Neuronal stem cell (in vitro differentiated cells): ENCODE data around the gene HCLS1.
A peak's percentile ranks its signal among the peaks of the same experiment; 100 is the strongest.
"Not testable (repeated sequence)": the region's sequence is repeated elsewhere in the genome, so short reads cannot be mapped to it uniquely, and the experiment has no call there.

Source experiments
- DNase-seq: peaks from one replicate; pipeline ENCODE4 v3.0.0-alpha.2; 2013; ENCODE audit warnings: low spot score
- H2AFZ ChIP-seq: one replicate; pipeline ENCODE4 v1.6.1; 2013; ENCODE audit warnings: mild to moderate bottlenecking, low read length, inconsistent platforms
- H2AK5ac ChIP-seq: 2 replicates; pipeline ENCODE4 v1.6.1; 2013; ENCODE audit warnings: low read depth, mild to moderate bottlenecking, inconsistent platforms, low read length, moderate library complexity, mixed read lengths
- H2BK120ac ChIP-seq: 2 replicates; pipeline ENCODE4 v1.6.1; 2013; ENCODE audit warnings: low read depth, mild to moderate bottlenecking, inconsistent platforms, low read length, moderate library complexity, mixed read lengths
- H2BK12ac ChIP-seq: one replicate; pipeline ENCODE4 v1.6.1; 2013; ENCODE audit warnings: low read length, inconsistent platforms
- H2BK15ac ChIP-seq: 2 replicates; pipeline ENCODE4 v1.6.1; 2013; ENCODE audit warnings: mild to moderate bottlenecking, low read length, inconsistent platforms, mixed read lengths
- H2BK5ac ChIP-seq: one replicate; pipeline ENCODE4 v1.6.1; 2013; ENCODE audit warnings: inconsistent platforms, mild to moderate bottlenecking, low read length, moderate library complexity
- H3K14ac ChIP-seq: one replicate; pipeline ENCODE4 v1.6.1; 2013; ENCODE audit warnings: low read length, inconsistent platforms
- H3K18ac ChIP-seq: 2 replicates; pipeline ENCODE4 v1.6.1; 2013; ENCODE audit warnings: low read length, inconsistent platforms
- H3K23ac ChIP-seq: 2 replicates; pipeline ENCODE4 v1.6.1; 2013; ENCODE audit warnings: low read depth, mild to moderate bottlenecking, mixed read lengths, low read length, inconsistent platforms; ENCODE audit not compliant: poor library complexity
- H3K27ac ChIP-seq: replicated peaks from 3 replicates; pipeline ENCODE4 v1.5.1; 2013; ENCODE audit warnings: low read length, inconsistent platforms
- H3K27me3 ChIP-seq, 3 experiments: 2 replicates each; pipeline ENCODE4 v1.6.1; 2013; ENCODE audit warnings: low read length in 3 of 3, mild to moderate bottlenecking in 2 of 3, inconsistent platforms in 1 of 3, low read depth in 1 of 3, mixed read lengths in 1 of 3, moderate library complexity in 1 of 3; ENCODE audit not compliant: control insufficient read depth in 3 of 3, insufficient read depth in 3 of 3
- H3K36me3 ChIP-seq, 2 donors: replicated peaks in 1 of 2; 2 replicates each; pipeline ENCODE4 v1.6.1; 2013; ENCODE audit warnings: low read length in 2 of 2; ENCODE audit not compliant: control insufficient read depth in 2 of 2, insufficient read depth in 2 of 2
- H3K4ac ChIP-seq: 2 replicates; pipeline ENCODE4 v1.6.1; 2013; ENCODE audit warnings: inconsistent platforms, mild to moderate bottlenecking, low read length, moderate library complexity
- H3K4me1 ChIP-seq, 2 donors: 1 replicate in 1 of 2; 2 replicates in 1 of 2; pipeline ENCODE4 v1.6.1; 2013; ENCODE audit warnings: low read length in 2 of 2, low read depth in 1 of 2; ENCODE audit not compliant: control insufficient read depth in 2 of 2, insufficient read depth in 1 of 2
- H3K4me2 ChIP-seq: one replicate; pipeline ENCODE4 v1.6.1; 2013; ENCODE audit warnings: mild to moderate bottlenecking, low read length, inconsistent platforms; ENCODE audit not compliant: insufficient read depth, poor library complexity, severe bottlenecking
- H3K4me3 ChIP-seq, 2 donors: 2 replicates each; pipeline ENCODE4 v1.5.1; 2013; ENCODE audit warnings: low read length in 2 of 2, mild to moderate bottlenecking in 2 of 2, inconsistent platforms in 1 of 2, moderate library complexity in 1 of 2
- H3K79me1 ChIP-seq: one replicate; pipeline ENCODE4 v1.6.1; 2013; ENCODE audit warnings: low read depth, mild to moderate bottlenecking, inconsistent platforms, low read length, moderate library complexity
- H3K9ac ChIP-seq: one replicate; pipeline ENCODE4 v1.6.1; 2013; ENCODE audit warnings: mild to moderate bottlenecking, low read depth, low read length, inconsistent platforms; ENCODE audit not compliant: poor library complexity
- H3K9me3 ChIP-seq, 2 donors: replicated peaks in 1 of 2; 2 replicates each; pipeline versions ENCODE3 to v1.6.1; 2013; ENCODE audit warnings: low read length in 2 of 2, mild to moderate bottlenecking in 2 of 2, inconsistent platforms in 1 of 2, low read depth in 1 of 2, mixed read lengths in 1 of 2, moderate library complexity in 1 of 2; ENCODE audit not compliant: control insufficient read depth in 2 of 2, insufficient read depth in 1 of 2
- H4K8ac ChIP-seq: one replicate; pipeline ENCODE4 v1.6.1; 2013; ENCODE audit warnings: low read depth, mild to moderate bottlenecking, inconsistent platforms, low read length, moderate library complexity
- H4K91ac ChIP-seq: one replicate; pipeline ENCODE4 v1.6.1; 2013; ENCODE audit warnings: low read length, low read depth, mild to moderate bottlenecking, inconsistent platforms; ENCODE audit not compliant: poor library complexity
- WGBS, 2 donors: extraction: QIAGEN DNeasy Blood & Tissue Kit; methylation state at CpG; one replicate each; pipeline ENCODE4 v1.1.7; 2013; ENCODE audit warnings: missing lambda C conversion rate in 2 of 2, mixed read lengths in 1 of 2; ENCODE audit not compliant: insufficient read length in 2 of 2, insufficient replicate concordance in 1 of 2; ENCODE audit errors: extremely low coverage in 2 of 2; 5-methylcytosine and 5-hydroxymethylcytosine counted together

HCLS1 gene

GRCh38 chr3:121593806-121594205 is 66.9 kb downstream of the HCLS1 start:
- H3K14ac ChIP-seq, H3K18ac ChIP-seq, H4K8ac ChIP-seq, H3K36me3 ChIP-seq, H3K4me3 ChIP-seq, H4K91ac ChIP-seq, H2BK120ac ChIP-seq, H2BK5ac ChIP-seq, H3K27ac ChIP-seq, H3K4ac ChIP-seq, H2AK5ac ChIP-seq, H2BK12ac ChIP-seq, H3K9ac ChIP-seq, H2BK15ac ChIP-seq, H3K9me3 ChIP-seq, H2AFZ ChIP-seq, H3K4me2 ChIP-seq, H3K4me1 ChIP-seq, H3K23ac ChIP-seq, H3K79me1 ChIP-seq, DNase-seq: not testable (repeated sequence)
- H3K27me3 ChIP-seq = peaks cover 0 to 35% (median 0%) of the 10 kb centered on the region in 3 experiments
- WGBS, 2 donors = no CpG with 5 or more reads among the region's 4 CpGs

- no peak within 1 kb of the TSS for H4K8ac ChIP-seq
- no peak within 1 kb of the TSS for H2BK120ac ChIP-seq
- H2AFZ ChIP-seq = peak within 1 kb of the TSS; percentile 26
- H3K4me1 ChIP-seq = no peaks in the 10 kb centered on the region
- H3K27ac ChIP-seq = no peak within 1 kb of the TSS
- WGBS, 2 donors = no CpG with 5 or more reads among the region's 11 CpGs
- H3K4me3 ChIP-seq = no peak within 1 kb of the TSS
- peaks cover 0 to 35% (median 0%) of the 10 kb centered on the region in 3 experiments for H3K27me3 ChIP-seq
- H2BK15ac ChIP-seq = no peak within 1 kb of the TSS
- H3K18ac ChIP-seq = no peak within 1 kb of the TSS
- no peak within 1 kb of the TSS for H2BK5ac ChIP-seq
- no peak within 1 kb of the TSS for H3K4me2 ChIP-seq
- H3K14ac ChIP-seq = no peak within 1 kb of the TSS
- H3K9ac ChIP-seq = no peak within 1 kb of the TSS
- no peaks in the 10 kb centered on the region for H3K9me3 ChIP-seq
- no peaks in the 10 kb centered on the region for H3K36me3 ChIP-seq
- no peak within 1 kb of the TSS for H2AK5ac ChIP-seq
- no peak within 1 kb of the TSS for H2BK12ac ChIP-seq
- H3K79me1 ChIP-seq = no peaks in the 10 kb centered on the region
- no peak for DNase-seq
- H3K23ac ChIP-seq = no peak within 1 kb of the TSS
- no peak within 1 kb of the TSS for H4K91ac ChIP-seq
- no peak within 1 kb of the TSS for H3K4ac ChIP-seq
Measured at GRCh38 chr3:121592856-121593702, 67.6 kb downstream of the HCLS1 start, which contains the start of gene FBXO40. TSS of gene FBXO40 (plus strand) at chr3:121593379. CDS start at chr3:121620576, 27,197 bp downstream.

- no peak overlapping the region for H3K4me2 ChIP-seq
- H3K27me3 ChIP-seq = no peaks in the 10 kb centered on the region
- no peak overlapping the region for H2BK15ac ChIP-seq
- H3K4ac ChIP-seq = no peak overlapping the region
- no peaks in the 10 kb centered on the region for H3K4me1 ChIP-seq
- H3K36me3 ChIP-seq = no peaks in the 10 kb centered on the region
- H3K9ac ChIP-seq = no peak overlapping the region
- WGBS, 2 donors = no CpG with 5 or more reads among the region's 1 CpG
- H2BK12ac ChIP-seq = no peak overlapping the region
- no peaks in the 10 kb centered on the region for H3K9me3 ChIP-seq
- H4K91ac ChIP-seq = no peak overlapping the region
- no peak overlapping the region for H2BK5ac ChIP-seq
- no peak overlapping the region for H4K8ac ChIP-seq
- no peak overlapping the region for H3K4me3 ChIP-seq
- no peak overlapping the region for H3K14ac ChIP-seq
- H3K23ac ChIP-seq = no peak overlapping the region
- no peak overlapping the region for H2BK120ac ChIP-seq
- H3K18ac ChIP-seq = no peak overlapping the region
- no peak overlapping the region for H3K27ac ChIP-seq
- no peak for DNase-seq
- no peak overlapping the region for H2AFZ ChIP-seq
- no peaks in the 10 kb centered on the region for H3K79me1 ChIP-seq
- H2AK5ac ChIP-seq = no peak overlapping the region
Measured at GRCh38 chr3:121584418-121584817, 76.3 kb downstream of the HCLS1 start.

- no peak overlapping the region for H2BK120ac ChIP-seq
- no peak for DNase-seq
- no peak overlapping the region for H3K4me3 ChIP-seq
- H3K79me1 ChIP-seq = no peaks in the 10 kb centered on the region
- no peak overlapping the region for H3K4me2 ChIP-seq
- no peak overlapping the region for H2BK15ac ChIP-seq
- H3K9ac ChIP-seq = no peak overlapping the region
- no peak overlapping the region for H2BK5ac ChIP-seq
- no peak overlapping the region for H3K14ac ChIP-seq
- WGBS, 2 donors = no CpG with 5 or more reads among the region's 2 CpGs
- H3K4ac ChIP-seq = no peak overlapping the region
- H4K91ac ChIP-seq = no peak overlapping the region
- no peak overlapping the region for H3K18ac ChIP-seq
- no peaks in the 10 kb centered on the region for H3K27me3 ChIP-seq
- no peak overlapping the region for H2AFZ ChIP-seq
- peak overlapping the region; percentile 65 for H4K8ac ChIP-seq
- H3K27ac ChIP-seq = no peak overlapping the region
- H3K23ac ChIP-seq = no peak overlapping the region
- no peaks in the 10 kb centered on the region for H3K4me1 ChIP-seq
- no peaks in the 10 kb centered on the region for H3K9me3 ChIP-seq
- no peak overlapping the region for H2AK5ac ChIP-seq
- no peaks in the 10 kb centered on the region for H3K36me3 ChIP-seq
- H2BK12ac ChIP-seq = no peak overlapping the region
Measured at GRCh38 chr3:121581691-121582090, 79.0 kb downstream of the HCLS1 start.
